NCI-H2196 treated with DMSO at 0.1 percent for 48 hours (cell line): Measurements from ENCODE around the gene TLE6.
A peak's percentile ranks its signal among the peaks of the same experiment; 100 is the strongest.
"Not testable (repeated sequence)": the region's sequence is repeated elsewhere in the genome, so short reads cannot be mapped to it uniquely, and the experiment has no call there.

ENCODE experiments used
- DNase-seq: peaks from one replicate; lab custom pipeline; 2025; ENCODE audit not compliant: unreplicated experiment; lab: John Stamatoyannopoulos, UW

Gene TLE6

GRCh38 chr19:2973229-2973628, 4.1 kb upstream of the TLE6 start:
- DNase-seq = no peak

GRCh38 chr19:2974342-2975041, 2.9 kb upstream of the TLE6 start:
- DNase-seq = no peak

GRCh38 chr19:2976609-2977000, 759 bp upstream of the TLE6 start:
- no peak for DNase-seq

- DNase-seq = no peak
Measured at GRCh38 chr19:2977746-2978138, 378 bp downstream of the TLE6 start.

- no peak for DNase-seq
Measured at GRCh38 chr19:2978166-2978767, 903 bp downstream of the TLE6 start.

- no peak for DNase-seq
Measured at GRCh38 chr19:2978772-2979171, 1.4 kb downstream of the TLE6 start.

GRCh38 chr19:2981898-2982297, 4.5 kb downstream of the TLE6 start:
- no peak for DNase-seq

- no peak for DNase-seq
Measured at GRCh38 chr19:2982561-2982960, 5.2 kb downstream of the TLE6 start.

GRCh38 chr19:2982983-2983350, 5.6 kb downstream of the TLE6 start:
- DNase-seq = peak; percentile 84

- DNase-seq = peak; percentile 39
Measured at GRCh38 chr19:2983351-2984214, 6.2 kb downstream of the TLE6 start.

- DNase-seq = no peak
Measured at GRCh38 chr19:2984215-2984528, 6.8 kb downstream of the TLE6 start.

- no peak for DNase-seq
Measured at GRCh38 chr19:2986951-2987524, 9.7 kb downstream of the TLE6 start.

GRCh38 chr19:2987797-2988196, 10.4 kb downstream of the TLE6 start:
- no peak for DNase-seq

GRCh38 chr19:2988568-2988967, 11.2 kb downstream of the TLE6 start:
- DNase-seq = no peak

GRCh38 chr19:2989236-2989946, 12.0 kb downstream of the TLE6 start:
- no peak for DNase-seq

- not testable (repeated sequence) for DNase-seq
Measured at GRCh38 chr19:2992333-2992732, 15.0 kb downstream of the TLE6 start.

- DNase-seq = no peak
Measured at GRCh38 chr19:2992958-2993357, 15.6 kb downstream of the TLE6 start.

- no peak for DNase-seq
Measured at GRCh38 chr19:2993579-2993978, 16.2 kb downstream of the TLE6 start.

- DNase-seq = no peak
Measured at GRCh38 chr19:2994588-2995131, 17.3 kb downstream of the TLE6 start.

GRCh38 chr19:2997720-2998119, 20.4 kb downstream of the TLE6 start:
- DNase-seq = no peak

- DNase-seq = no peak
Measured at GRCh38 chr19:2998642-2999041, 21.3 kb downstream of the TLE6 start.
